ENCODE results near the gene PIRT. TPM values are rescaled to one million over a fixed set of nuclear protein-coding genes. Genes with fewer than 3 reads are reported as not detected.

PIRT gene
- polyA plus RNA-seq, 1 of the 3 experiments (the other 2 are of a cell fraction), result not detected

GRCh38 chr17:10844621-10845387, 6.9 kb upstream of the PIRT start:
- H3K4me1 ChIP-seq (ENCODE audit: control insufficient read depth in 1 of 2, insufficient read depth in 2 of 2, low read depth in 1 of 2, low read length in 1 of 2), result peaks cover 0 to 4% of the 10 kb centered on the region in 2 experiments; a peak in 1 of 4 replicates
- H3K9me3 ChIP-seq, result no peaks in the 10 kb centered on the region
- H3K36me3 ChIP-seq (replicated peaks in 1 of 2; ENCODE audit: control insufficient read depth in 1 of 2, insufficient read depth in 2 of 2, low read length in 1 of 2), result no peaks in the 10 kb centered on the region
- peak overlapping the region; percentile 38 to 56 for H3K4me3 ChIP-seq (ENCODE audit: low read depth in 2 of 2, low read length in 1 of 2)
- ChIA-PET POLR2A (no interaction called here), CTCF (interaction anchor here (0.6 to 8.3 kb wide), 30 partner anchors 10 to 1141 kb away, joined by 3 to 165 read pairs (median 5); partner anchors contain the start of genes ADPRM and SCO1)
- H3K79me2 ChIP-seq (ENCODE audit: insufficient read depth), result no peaks in the 10 kb centered on the region
- no peak overlapping the region for H3K9ac ChIP-seq
- H3K4me2 ChIP-seq, result peak overlapping the region; percentile 76
- H3F3A ChIP-seq (replicated peaks; ENCODE audit: insufficient read depth), result no peaks in the 10 kb centered on the region
- TF ChIP-seq EP300 (IDR thresholded peaks at IDR 0.05; ENCODE audit: borderline replicate concordance in 1 of 2, low read depth in 1 of 2, low read length in 1 of 2) (no peak), POLR2AphosphoS5 (IDR thresholded peaks at IDR 0.05; ENCODE audit: low read depth, low read length) (no peak), FOXM1 (IDR thresholded peaks at IDR 0.05; ENCODE audit: low read depth) (no peak), RFX5 (IDR thresholded peaks at IDR 0.05; ENCODE audit: low read length) (no peak), CTCF (IDR thresholded peaks at IDR 0.05) (peak; percentile 76), SMC3 (IDR thresholded peaks at IDR 0.05; ENCODE audit: low read depth, low read length) (peak; percentile 78), ELF1 (IDR thresholded peaks at IDR 0.05) (no peak), RAD21 (IDR thresholded peaks at IDR 0.05; ENCODE audit: low read length) (peak; percentile 84), REST (IDR thresholded peaks at IDR 0.05; ENCODE audit: low read depth, low read length) (no peak), JUND (IDR thresholded peaks at IDR 0.05) (no peak), GABPA (IDR thresholded peaks at IDR 0.05; ENCODE audit: low read depth) (no peak), FOSL2 (IDR thresholded peaks at IDR 0.05; ENCODE audit: borderline replicate concordance, low read depth) (no peak), GATA2 (CRISPR knock-in tag; IDR thresholded peaks at IDR 0.05) (no peak)
- 11% methylated on average over 24 of the region's 28 CpGs for WGBS (ENCODE audit: low lambda C conversion rate)
- no peaks in the 10 kb centered on the region for H3K27me3 ChIP-seq (ENCODE audit: insufficient read depth)
- H3K9me2 ChIP-seq, result no peaks in the 10 kb centered on the region
- H4K20me1 ChIP-seq (ENCODE audit: insufficient read depth), result no peaks in the 10 kb centered on the region
- H2AFZ ChIP-seq (ENCODE audit: low read depth), result 0 out of 2 replicates have a peak overlapping the region, but pooled peaks have one; percentile 65
- H3K27ac ChIP-seq (ENCODE audit: low read depth in 2 of 2, low read length in 1 of 2), result no peak overlapping the region
- DNase-seq, result peak; percentile 84
